ENCODE results near the gene MMP13.
"Not testable (repeated sequence)": the region's sequence is repeated elsewhere in the genome, so short reads cannot be mapped to it uniquely, and the experiment has no call there.

Gene MMP13

DNA sequence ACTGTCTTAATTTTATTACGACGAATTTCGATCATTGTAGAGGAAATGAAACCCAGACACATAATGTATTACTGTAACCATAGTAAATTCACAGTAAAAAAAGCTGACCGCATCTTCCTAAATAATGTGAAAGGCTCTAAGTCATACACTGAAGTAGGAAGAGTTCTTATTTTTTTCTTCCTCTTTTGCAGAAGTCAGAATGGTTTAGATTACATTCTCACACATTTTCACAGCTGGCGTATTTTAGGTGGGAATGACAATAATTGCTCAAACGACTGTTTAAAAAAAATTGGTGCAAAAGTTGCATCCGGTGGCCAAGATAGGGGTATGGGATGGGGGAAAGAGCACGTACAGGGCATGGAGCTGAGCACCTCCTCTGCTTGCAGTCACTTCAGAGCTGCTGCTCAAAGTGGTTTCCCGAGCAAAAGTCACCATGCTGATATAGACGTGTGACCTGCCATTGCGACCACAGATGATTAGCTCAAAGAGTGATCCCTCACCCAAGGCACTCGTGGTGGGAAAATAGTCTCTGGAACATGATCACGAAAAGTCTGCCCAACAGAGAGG lies 35.3 kb downstream of the MMP13 start:
- no peak for DNase-seq
- no peak overlapping the region for H3K4me3 ChIP-seq (ENCODE audit: low read depth, low read length)
- no peak for TF ChIP-seq CTCF (IDR thresholded peaks at IDR 0.05; ENCODE audit: low read depth, low read length)
- peaks cover 9% of the 10 kb centered on the region for H3K27me3 ChIP-seq
- no peaks in the 10 kb centered on the region for H3K4me1 ChIP-seq
- H3K36me3 ChIP-seq: no peaks in the 10 kb centered on the region
- H3K9me3 ChIP-seq: 0 out of 2 replicates have a peak, but pooled peaks cover 2% of the 10 kb centered on the region

DNA sequence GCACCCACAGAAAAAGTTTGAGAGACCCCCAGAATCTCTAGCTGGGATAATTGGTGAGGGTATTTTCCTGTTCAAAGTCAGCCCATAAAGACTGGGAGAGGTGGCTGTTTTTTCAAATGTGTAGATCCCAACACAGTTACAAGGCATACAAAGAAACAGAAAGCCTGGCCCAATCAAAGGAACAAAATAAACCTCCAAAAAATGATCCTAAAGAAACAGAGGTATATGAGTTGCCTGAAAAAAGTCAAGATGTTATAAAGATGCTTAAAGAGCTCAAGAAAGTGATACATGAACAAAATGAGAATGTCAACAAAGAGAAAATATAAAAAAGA lies 40.5 kb downstream of the MMP13 start:
- H3K4me3 ChIP-seq (ENCODE audit: low read depth, low read length): no peak overlapping the region
- no peaks in the 10 kb centered on the region for H3K4me1 ChIP-seq
- H3K9me3 ChIP-seq: no peaks in the 10 kb centered on the region
- no peaks in the 10 kb centered on the region for H3K36me3 ChIP-seq
- H3K27me3 ChIP-seq: peaks cover 4% of the 10 kb centered on the region
- no peak for TF ChIP-seq CTCF (IDR thresholded peaks at IDR 0.05; ENCODE audit: low read depth, low read length)
- DNase-seq: no peak

DNA sequence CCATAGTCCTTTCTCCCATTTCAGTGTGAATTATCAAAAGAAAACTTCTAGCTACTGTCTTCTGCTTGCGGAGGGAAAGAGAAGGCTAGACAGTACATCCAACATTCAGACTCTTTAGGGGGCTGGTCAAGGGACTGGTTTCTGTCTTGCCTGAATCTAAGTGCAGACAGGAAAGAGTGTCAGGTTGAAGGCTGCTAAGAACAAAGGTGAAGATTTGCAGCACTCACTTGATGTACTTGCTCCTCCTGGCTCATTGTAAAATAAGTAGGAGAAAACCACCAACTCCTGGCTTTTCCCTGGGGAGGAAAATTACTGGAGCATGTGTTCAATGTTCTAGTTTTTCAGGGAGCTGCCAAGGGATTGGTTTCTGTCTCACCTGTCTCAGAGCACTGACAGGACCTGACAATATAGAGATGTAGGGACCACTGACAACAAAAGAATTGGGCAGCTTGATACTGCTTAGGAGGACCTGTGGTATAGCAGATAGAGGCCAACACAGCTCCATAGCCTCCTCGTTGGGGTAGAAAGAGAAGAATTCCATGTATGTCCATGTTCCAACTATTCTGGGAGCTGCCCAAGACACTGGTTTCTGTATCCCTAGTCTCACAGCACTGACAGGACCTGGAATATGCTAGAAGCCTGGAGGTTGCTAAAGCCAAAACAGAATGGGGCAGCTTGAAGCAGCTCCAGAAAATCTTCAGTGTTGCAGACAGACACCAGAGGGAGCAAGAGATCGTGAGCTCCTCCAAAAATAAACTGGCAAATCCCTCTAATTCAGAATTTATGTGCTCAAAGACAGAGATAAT lies 41.1 kb downstream of the MMP13 start:
- Histone ChIP-seq H3K36me3 (no peaks in the 10 kb centered on the region), H3K4me1 (no peaks in the 10 kb centered on the region), H3K27me3 (peaks cover 4% of the 10 kb centered on the region), H3K9me3 (no peaks in the 10 kb centered on the region), H3K4me3 (ENCODE audit: low read depth, low read length) (no peak overlapping the region)
- TF ChIP-seq CTCF (IDR thresholded peaks at IDR 0.05; ENCODE audit: low read depth, low read length): peak; percentile 57
- no peak for DNase-seq

GRCh38 chr11:102912482-102912830 lies 43.1 kb downstream of the MMP13 start:
- Histone ChIP-seq H3K4me1 (no peaks in the 10 kb centered on the region), H3K36me3 (no peaks in the 10 kb centered on the region), H3K27me3 (no peaks in the 10 kb centered on the region), H3K4me3 (ENCODE audit: low read depth, low read length) (no peak overlapping the region), H3K9me3 (no peaks in the 10 kb centered on the region)
- no peak for TF ChIP-seq CTCF (IDR thresholded peaks at IDR 0.05; ENCODE audit: low read depth, low read length)
- no peak for DNase-seq

- H3K4me1 ChIP-seq: no peaks in the 10 kb centered on the region
- no peak for TF ChIP-seq CTCF (IDR thresholded peaks at IDR 0.05; ENCODE audit: low read depth, low read length)
- H3K9me3 ChIP-seq: no peaks in the 10 kb centered on the region
- H3K36me3 ChIP-seq: no peaks in the 10 kb centered on the region
- no peak overlapping the region for H3K4me3 ChIP-seq (ENCODE audit: low read depth, low read length)
- H3K27me3 ChIP-seq: no peaks in the 10 kb centered on the region
- peak; percentile 7 for DNase-seq
These were observed 43.6 kb downstream of the MMP13 start for GRCh38 chr11:102911758-102912481.

DNA sequence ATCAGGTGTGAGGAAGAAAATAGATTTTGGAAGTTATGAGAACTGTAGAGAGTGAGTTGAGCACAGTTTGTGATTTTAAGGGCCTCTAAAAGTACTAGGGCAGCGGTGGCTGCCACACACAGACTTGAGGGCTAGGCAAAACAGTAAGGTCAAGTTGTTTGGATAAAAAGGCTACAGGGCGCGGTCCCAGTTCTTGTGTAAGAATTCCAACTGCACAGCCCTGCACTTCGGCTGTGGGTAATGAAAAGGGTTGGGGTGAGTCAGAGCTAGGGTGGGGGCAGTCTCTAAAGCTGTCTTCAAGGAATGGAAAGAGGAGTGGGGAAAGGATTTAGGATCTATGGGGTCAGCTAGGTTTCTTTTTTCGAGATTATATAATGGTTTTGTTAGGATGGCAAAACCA lies 49.7 kb downstream of the MMP13 start:
- not testable (repeated sequence) for DNase-seq; H3K4me1 ChIP-seq; H3K36me3 ChIP-seq; H3K27me3 ChIP-seq; H3K4me3 ChIP-seq (ENCODE audit: low read depth, low read length); H3K9me3 ChIP-seq

GRCh38 chr11:102903895-102904294 lies 51.6 kb downstream of the MMP13 start:
- H3K9me3 ChIP-seq; DNase-seq; H3K4me3 ChIP-seq (ENCODE audit: low read depth, low read length); H3K4me1 ChIP-seq; H3K36me3 ChIP-seq; H3K27me3 ChIP-seq: not testable (repeated sequence)
